Hippocampal formation (tissue), 2 donors: Measurements from ENCODE around the gene CCSER1.
"Not testable (repeated sequence)": the region's sequence is repeated elsewhere in the genome, so short reads cannot be mapped to it uniquely, and the experiment has no call there.

Source experiments
- DNase-seq, 2 donors: peaks; one replicate each; lab custom pipeline; 2025; lab: John Stamatoyannopoulos, UW

The CCSER1 gene

DNA sequence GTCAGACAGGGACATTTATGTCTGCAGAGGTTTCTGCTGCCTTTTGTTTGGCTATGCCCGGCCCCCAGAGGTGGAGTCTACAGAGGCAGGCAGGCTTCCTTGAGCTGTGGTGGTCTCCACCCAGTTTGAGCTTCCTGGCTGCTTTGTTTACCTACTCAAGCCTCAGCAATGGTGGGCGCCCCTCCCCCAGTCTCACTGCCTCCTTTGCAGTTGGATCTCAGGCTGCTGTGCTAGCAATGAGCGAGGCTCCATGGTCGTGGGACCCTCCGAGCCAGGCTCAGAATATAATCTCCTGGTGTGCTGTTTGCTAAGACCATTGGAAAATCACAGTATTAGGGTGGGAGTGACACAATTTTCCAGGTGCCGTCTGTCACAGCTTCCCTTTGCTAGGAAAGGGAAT, 578.3 kb downstream of the CCSER1 start:
- DNase-seq, result not testable (repeated sequence)

DNA sequence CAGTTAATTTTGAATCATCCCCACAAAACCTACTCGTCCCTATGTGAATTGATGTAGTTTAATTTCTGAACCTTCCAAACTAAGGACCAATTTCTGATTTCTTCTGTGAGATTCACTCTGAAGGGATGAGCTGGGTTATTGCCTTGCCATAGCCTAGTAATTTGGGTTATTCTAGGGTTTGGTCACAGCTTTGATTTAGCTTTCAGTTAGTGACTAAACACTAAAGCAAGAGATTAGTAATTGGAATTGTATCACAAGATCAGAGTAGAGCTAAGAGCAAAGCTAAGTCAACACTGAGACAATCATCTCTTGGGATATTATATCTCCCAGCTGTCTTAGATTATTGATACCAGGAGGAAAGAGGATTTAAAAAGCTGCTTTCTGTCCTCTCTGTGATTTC, 588.0 kb downstream of the CCSER1 start:
- no peak for DNase-seq

DNA sequence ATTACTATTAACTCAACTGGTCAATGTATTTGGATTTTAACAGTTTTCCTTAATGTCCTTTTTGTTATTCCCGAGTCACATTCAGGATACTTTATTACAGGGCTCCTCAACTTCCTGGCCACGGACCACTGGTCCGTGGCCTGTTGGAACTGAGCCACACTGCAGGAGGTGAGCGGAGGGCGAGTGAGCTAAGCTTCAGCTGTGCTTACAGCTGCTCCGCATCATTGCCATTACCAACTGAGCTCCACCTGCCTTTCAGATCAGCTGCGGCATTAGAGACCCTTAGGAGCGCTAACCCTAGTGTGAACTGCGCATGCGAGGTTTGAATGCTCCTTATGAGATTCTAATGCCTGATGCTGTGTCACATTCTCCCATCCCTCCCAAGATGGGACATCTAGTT, 591.7 kb downstream of the CCSER1 start:
- no peak for DNase-seq

DNA sequence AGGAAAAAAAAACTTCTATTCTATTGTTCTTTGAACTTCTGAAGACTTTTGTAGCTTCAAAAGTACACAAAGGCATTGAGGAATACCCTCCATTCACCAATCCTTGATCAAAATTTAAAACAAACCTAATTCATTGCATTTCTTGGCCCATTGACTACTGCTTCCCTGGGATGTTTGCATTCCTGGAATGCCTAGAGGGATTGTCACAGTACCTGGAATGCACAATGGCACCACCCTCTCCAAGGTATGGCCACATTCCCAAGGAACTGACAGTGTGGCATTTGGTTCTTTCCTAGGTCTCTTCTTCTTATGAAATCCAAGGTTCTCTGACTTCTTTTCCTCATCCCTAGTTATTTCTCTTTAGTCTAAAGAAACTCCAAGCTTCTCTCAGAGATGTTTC, 600.7 kb downstream of the CCSER1 start:
- no peak for DNase-seq

DNA sequence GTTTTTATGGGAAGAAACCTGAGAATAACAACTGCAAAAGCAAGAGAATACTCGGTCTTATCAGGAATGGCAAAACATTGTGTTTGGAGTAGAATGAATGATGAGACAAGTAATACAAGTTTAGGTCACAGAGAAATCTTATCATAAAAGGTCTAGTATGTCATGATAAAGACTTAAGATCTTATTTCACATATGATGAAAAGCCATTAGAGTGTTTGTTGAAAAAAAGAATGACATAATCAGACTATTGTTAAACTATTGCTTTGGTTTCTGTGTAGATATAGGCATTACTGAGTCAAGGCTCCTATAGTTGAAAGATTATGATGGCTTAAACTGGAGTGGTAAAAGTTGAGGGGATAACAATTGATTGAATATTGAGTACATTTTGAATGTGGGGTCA, 603.6 kb downstream of the CCSER1 start:
- DNase-seq, result no peak

DNA sequence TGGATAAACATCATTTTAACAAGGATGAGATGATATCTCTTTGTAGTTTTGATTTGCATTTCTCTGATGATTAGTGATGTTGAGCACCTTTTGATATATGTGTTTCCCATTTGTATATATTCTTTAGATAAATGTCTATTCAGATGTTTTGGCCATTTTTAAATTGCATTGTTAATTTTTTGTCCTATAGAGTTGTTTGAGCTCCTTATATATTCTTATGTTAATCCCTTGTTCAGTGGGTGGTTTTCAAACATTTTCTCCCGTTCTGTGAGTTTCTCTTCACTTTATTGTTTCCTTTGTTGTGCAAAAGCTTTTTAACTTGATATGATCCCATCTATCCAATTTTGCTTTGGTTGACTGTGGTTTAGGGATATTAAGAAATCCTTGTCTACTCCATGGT, 606.0 kb downstream of the CCSER1 start:
- DNase-seq, result no peak

DNA sequence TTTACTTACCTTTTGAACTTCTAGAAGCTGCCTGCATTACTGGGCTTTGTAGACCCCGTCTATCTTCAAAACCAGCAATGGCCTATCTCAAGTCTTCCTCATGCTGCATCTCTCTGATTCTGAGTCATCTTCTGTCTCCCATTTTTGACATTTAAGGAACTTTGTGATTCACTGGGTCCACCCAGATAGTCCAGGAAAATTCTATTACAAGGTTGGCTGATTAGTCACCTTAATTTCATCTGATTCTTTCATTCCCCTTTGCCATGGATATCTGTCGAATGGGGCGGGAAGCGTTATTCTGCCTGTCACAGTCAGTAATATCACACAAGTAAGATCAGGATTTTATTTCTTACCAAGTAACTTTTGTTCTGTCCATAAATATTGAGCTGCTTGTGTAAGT, 618.0 kb downstream of the CCSER1 start:
- DNase-seq, result no peak

DNA sequence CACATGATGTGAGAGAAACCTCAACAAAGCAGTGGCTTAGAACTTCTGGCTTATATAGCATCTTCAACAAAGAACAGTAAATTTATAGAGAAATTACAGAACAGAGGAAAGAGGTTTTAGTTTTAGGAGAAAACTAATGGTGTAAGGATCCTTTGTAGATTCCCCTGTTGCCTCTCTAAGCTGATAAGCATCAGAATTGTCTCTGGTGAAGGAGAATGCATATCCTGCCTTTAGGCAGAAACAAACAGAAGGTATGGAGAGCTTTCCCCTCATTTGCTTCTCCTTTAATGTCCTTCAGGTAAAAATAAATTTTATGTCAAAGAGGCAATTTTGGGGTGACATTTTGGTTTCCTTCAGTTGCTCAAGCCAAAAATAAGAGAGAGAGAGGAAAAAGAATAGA, 625.9 kb downstream of the CCSER1 start:
- DNase-seq, result no peak

DNA sequence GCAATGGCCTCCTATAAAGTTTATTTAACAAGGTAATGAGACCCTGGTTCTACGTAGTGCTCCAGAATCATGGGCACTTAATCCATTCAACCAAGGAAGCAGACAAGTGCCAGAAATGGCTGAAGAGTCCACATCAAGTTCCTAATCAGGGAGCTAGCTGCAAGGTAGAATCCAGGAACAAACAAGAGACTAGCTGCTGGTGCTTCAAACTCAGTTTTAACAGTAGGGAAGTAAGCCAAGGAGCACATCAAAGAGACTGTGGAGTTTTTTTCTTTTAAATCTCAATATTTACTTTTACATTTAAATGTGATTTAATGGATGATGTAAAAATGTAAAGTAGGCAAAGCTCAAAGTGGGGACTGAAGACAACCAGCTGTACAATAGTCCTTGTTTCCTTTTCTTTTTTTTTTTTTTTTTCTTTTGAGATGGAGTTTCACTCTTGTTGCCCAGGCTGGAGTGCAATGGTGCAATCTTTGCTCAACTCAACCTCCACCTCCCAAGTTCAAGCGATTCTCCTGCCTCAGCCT, 630.4 kb downstream of the CCSER1 start:
- no peak for DNase-seq

DNA sequence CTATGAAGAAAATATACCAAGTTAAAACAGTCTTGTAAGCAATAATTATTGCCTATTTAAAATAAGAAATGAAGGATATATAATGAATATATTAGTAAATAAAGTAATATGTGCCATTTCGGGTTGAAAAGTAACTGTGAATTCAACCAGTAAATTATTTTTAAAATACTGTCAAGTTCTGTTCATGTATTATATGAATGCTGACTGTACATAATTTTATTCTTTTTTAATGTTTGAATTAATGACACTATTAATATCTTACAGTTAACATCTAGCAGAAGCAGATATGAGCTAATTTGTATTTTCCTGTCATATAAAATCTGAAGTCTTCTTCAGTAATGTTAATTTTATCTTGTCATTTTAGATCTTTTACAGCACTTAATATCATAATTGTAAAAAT, 632.9 kb downstream of the CCSER1 start:
- no peak for DNase-seq

DNA sequence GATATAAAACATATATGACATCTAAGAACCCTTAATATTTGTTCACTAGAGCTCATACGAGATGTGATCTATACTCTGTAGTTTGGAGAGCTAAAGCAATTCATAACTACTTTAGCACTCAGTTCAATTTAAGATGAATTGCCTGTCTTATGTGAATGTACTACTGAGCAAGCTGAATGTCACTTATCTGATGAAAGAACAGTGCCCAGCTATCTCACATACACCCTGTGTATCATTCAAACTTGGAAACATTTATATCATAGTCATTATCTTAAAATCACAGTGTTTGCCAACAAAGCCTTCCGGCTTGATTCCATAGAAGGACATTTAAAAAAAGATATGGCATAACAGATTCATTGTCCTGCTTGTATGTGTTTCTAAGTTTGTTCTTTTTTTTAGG, 639.6 kb downstream of the CCSER1 start:
- DNase-seq, result no peak

DNA sequence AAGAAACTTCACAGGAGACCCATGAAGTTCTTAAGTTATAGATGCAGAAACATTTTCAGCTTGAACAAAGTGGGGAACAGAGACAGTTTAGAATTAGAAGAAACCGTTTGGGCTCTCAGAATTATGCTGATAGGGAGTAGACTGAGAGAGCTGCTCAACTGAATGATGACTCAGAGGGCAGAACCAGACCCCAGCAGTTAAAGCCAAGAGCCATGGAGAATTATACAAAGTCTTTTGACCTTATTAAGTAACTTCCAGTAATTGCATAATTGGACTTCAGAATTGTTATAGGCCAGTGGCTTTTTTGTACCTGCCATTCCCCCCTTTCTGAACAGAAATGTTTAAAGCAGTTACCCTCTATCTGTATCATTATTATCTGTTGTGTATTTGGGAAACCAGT, 642.1 kb downstream of the CCSER1 start:
- no peak for DNase-seq

DNA sequence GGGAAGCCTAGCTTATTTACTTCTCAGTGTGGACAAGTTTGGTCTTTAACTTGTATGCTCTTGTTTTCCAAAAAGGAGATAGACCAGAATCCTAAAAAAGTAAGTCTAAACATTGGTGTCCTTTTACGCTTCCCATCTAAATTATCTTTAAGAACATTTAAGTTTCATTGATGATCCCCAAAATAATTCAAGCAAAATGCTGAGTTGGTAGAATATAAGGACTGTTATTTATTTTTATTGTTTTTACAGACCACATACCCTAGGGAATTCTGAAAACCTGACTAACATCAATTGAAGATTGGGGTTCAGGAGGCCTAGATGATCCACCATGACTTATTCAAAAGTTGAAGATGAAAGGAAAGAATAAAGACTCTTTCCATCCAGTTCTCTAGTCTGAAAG, 653.0 kb downstream of the CCSER1 start:
- no peak for DNase-seq

DNA sequence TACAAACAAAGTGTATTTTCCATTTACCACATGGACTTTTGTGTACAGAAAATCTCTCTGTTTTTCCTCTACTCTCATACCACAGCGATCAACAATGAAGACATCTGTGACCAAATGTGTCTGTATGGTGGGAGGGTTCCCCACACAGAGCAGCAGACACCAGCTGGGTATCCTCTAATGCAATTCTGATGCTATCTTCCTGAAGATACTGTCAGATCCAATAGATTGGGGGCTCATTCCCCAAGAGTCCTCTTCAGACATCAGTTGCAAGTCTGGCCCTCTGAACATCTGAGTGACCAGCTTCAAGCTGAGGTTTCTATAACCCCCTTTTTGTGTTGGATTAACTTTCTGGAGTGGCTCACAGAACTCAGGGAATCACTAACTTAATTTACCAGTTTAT, 659.4 kb downstream of the CCSER1 start:
- no peak for DNase-seq

DNA sequence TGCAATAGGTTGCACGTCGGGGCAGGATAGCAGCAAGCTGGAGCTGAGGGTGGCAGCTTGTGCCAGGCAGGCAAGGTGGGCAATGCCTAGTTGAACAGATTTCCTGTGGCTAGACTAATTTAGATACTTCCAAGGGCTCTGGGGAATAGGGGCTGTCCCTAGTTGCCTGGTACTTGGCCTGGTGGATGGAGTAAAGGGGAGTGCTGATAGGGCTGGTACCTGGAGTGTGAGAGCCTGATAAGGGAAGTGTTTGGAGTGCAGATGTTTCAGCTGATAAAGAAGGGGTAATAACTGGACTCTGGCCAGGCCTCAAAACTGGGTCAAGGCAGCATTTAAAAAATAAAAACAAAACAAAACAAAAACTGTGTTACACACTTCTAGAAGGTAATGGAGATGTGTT, 665.5 kb downstream of the CCSER1 start:
- DNase-seq, result no peak

DNA sequence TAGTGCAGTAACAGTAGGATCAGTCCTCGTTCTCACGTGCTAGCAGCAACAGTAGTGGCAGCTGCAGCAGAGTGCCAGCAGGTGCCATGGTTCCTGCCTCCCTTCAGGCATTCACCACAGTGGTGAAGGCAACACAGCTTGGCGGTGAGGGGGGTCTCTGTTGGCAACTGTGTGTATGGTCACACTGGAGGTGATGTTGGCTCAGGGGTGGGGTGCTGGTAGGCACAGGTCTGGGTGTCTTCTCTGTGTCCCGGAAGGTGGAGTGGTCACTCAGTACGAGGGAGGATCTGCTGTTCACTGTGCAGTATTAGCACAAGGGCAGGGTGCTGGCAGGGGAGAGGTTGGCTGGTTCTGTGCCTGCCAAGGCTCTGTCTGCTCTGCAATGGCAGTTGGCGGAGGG, 671.8 kb downstream of the CCSER1 start:
- no peak for DNase-seq

DNA sequence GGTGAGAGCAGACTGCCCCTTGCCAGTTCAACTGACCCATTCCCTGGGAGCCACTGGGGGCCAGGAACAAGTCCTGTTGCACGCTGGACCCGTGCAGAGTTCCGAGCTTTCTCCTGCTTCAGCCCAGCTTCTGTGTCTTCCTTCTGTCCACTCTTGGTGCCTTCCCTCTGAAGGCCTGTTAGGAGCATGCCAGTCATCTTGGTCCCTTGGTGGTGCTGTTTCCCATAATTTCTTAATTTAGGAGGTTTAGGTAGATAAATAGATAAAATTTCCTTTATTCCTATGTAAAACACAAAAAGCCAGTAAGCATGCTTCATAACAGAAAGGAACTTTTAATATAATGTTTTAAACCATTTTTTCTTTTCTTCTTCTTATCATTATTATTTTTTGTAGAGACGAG, 672.7 kb downstream of the CCSER1 start:
- DNase-seq, result no peak

DNA sequence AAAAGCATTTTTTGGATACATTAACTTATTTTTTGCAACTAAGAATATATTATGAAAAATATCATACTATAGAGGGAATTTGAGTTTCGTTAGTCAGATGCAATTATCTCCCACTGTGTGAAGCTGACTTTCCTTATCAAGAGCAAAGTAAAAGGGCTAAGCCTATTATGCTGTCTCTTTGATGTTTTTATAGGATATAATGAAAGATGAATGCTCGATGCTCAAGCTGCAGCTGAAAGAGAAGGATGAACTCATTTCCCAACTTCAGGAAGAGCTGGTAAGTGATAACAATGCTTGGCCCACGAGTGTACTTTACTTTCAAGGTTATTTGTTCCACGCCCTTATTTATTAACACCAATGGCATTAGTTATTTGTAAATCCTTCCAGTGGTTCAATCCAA, 688.4 kb downstream of the CCSER1 start:
- no peak for DNase-seq

DNA sequence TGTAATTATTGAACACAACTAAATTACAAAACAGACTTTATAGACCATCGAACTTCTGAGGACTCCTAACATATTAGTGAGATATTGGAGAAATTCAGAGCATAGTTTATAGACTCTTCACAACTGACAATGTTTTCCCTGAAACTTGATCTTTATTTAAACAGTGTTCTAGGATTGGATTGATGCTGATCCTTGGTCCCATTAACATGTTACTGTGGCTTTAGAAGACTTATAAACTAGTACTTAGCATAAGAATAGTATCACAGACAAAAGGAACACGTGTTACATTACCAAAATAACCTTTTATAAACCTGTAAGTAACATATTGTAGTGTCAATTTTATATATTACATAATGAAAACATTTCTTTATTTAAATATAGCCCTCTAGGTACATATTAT, 689.6 kb downstream of the CCSER1 start:
- no peak for DNase-seq

DNA sequence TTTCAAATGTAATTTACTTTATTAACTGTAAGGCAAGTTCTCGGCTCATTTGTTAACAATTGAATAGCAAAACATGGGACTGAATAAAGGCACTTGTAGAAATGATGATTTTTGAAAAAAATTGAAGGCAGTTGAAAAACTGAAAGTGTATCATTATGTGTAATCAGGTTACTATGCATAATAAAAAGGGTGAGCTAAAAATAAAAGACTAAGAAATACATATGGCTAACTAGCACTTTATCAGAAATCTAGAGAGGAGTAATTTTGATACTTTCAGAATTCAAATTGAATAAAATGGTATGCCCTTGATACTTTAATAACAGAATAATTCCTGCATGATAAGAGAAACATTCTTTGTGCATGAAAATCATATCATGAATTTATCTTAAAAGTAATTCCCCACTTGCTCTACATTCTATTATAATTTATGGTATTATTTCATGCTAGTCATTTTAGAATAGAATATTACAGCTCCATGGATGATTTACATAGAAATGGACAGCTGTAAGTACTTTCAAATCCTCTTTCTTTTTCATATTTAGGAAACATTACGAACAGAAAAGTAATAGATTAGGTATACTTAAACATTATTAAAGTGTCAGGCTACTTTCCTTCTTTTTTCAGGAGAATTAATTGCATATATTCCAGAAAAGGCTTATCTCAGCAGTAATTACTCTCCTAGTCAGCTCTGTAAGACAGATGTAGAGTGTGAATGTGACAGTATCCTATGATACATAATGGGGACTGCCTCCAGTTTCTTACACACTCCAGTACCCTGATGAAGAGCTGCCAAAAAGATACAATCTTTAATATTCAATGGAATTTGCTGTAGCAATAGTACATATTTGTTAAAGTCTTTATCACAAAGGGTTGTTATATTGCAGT, 697.3 kb downstream of the CCSER1 start:
- DNase-seq, result no peak

DNA sequence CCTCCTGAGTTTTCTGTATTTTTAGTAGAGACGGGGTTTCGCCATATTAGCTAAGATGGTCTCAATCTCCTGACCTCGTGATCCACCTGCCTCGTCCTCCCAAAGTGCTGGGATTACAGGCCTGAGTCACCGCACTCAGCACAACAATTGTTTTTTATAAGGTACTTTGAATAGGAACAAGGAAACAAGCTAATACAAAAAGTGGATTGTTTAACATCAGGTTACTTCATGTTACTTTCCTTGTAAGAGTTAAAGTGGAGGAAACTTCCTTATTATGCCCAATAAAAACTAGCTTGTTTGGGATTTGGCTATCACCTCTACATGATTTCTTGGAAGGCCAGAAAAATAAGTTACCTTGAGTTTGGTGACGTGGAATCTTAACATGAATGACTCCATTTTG, 698.7 kb downstream of the CCSER1 start:
- no peak for DNase-seq

DNA sequence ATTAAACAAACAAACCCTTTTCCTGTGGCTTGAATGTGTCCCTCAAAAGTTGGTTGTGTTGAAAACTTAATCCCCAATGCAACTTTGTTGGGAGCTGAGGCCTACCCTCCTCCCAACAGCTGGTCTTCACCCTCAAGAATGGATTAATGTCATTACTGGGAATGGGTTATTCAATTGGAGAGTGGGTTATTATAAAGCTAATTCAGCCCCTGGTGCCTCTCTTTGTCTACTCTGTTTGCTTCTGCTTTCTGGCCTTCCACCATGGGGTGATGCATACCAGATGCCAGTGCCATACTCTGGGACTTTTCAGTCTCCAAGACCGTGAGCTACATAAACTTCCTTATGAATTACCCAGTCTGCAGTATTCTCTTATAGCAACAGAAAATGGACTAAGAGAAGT, 706.5 kb downstream of the CCSER1 start:
- no peak for DNase-seq

DNA sequence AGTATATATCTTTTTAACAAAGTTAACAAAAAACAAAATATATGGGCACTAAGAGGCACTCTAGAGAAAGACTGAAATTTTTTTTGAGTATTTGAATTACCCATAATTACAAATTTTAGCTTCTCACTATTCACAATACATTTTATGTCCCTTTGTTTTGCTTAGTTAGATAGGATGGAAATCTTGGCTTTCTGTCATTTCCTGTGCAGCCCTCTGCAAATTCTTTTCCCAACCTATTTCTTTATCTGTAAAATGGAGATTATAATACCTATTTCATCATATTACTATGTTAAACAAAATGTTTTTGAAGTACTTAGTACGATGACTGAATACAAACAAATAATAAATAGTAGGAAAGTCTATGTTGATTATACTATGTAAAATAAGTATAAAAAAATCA, 710.0 kb downstream of the CCSER1 start:
- no peak for DNase-seq

DNA sequence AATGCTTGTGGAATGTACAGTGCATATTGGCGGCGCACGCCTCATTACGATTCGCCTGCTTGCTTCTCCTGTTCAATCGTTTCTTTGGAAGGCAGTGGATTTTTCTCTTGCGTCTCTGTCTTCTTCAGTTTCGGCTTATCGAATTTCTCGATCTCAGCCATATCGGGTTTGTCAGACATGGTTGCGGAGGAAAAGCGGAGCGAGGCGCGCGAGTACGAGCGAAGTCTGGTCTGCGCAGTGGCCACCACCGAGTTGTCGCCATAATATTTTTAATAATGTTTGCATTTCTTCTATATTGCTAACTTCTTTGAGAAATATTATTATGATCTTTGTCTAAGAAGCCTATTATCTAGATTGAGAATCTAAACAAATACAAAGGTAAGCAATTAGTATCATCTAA, 711.7 kb downstream of the CCSER1 start:
- DNase-seq, result not testable (repeated sequence)
